SK-N-SH (cell line): ENCODE data around the gene PIKFYVE. TPM values are rescaled to one million over a fixed set of nuclear protein-coding genes. Genes with fewer than 3 reads are reported as not detected.

Experiments used
- CTCF ChIA-PET: fragments of 300-600, 350-600 bp; formaldehyde crosslinking; extraction: SDS; loops from one replicate; lab custom pipeline; 2021; lab: Yijun Ruan, JAX
- POLR2A ChIA-PET: fragments of 350-600 bp; sonication (Branson Sonifier 250); formaldehyde crosslinking; extraction: SDS; loops from one replicate; lab custom pipeline; 2020; ENCODE audit warnings: antibody characterized with exemption, inconsistent platforms; lab: Yijun Ruan, JAX
- DNase-seq: peaks from one replicate; pipeline ENCODE4 v3.0.0; 2012
- H2AFZ ChIP-seq: fragments of 200-600 bp; sonication (generic); 2 replicates; pipeline ENCODE4 v1.8.1; 2016; ENCODE audit warnings: antibody characterized with exemption, mild to moderate bottlenecking, low read depth
- H3F3A ChIP-seq: fragments of 200-600 bp; sonication (generic); replicated peaks from 2 replicates; pipeline ENCODE3; 2016; ENCODE audit warnings: antibody characterized with exemption, mild to moderate bottlenecking; ENCODE audit not compliant: insufficient read depth
- H3K27ac ChIP-seq, 2 experiments: fragments of 200-500 bp in 1 of 2; fragments of 200-600 bp in 1 of 2; sonication (Bioruptor generic) in 1 of 2; sonication (generic), shearing (Covaris generic) in 1 of 2; 2 replicates each; pipeline versions ENCODE4 v1.5.1 to v1.6.1; 2014 to 2016; ENCODE audit warnings: low read depth in 2 of 2, inconsistent platforms in 1 of 2, low read length in 1 of 2, mild to moderate bottlenecking in 1 of 2, mixed read lengths in 1 of 2
- H3K27me3 ChIP-seq: fragments of 200-600 bp; sonication (generic), shearing (Covaris generic); 2 replicates; pipeline ENCODE4 v1.6.1; 2016; ENCODE audit warnings: mixed run types; ENCODE audit not compliant: insufficient read depth
- H3K36me3 ChIP-seq, 2 experiments: fragments of 200-500 bp in 1 of 2; fragments of 200-600 bp in 1 of 2; sonication (Bioruptor generic) in 1 of 2; sonication (generic) in 1 of 2; replicated peaks in 1 of 2; 2 replicates each; pipeline versions ENCODE3 to v1.5.1; 2014 to 2016; ENCODE audit warnings: low read length in 1 of 2, mild to moderate bottlenecking in 1 of 2; ENCODE audit not compliant: insufficient read depth in 2 of 2, control insufficient read depth in 1 of 2
- H3K4me1 ChIP-seq, 2 experiments: fragments of 200-500 bp in 1 of 2; fragments of 200-600 bp in 1 of 2; sonication (Bioruptor generic) in 1 of 2; sonication (generic), shearing (Covaris generic) in 1 of 2; 2 replicates each; pipeline versions ENCODE4 v1.5.1 to v1.6.1; 2014 to 2016; ENCODE audit warnings: low read depth in 1 of 2, low read length in 1 of 2, mixed run types in 1 of 2; ENCODE audit not compliant: insufficient read depth in 2 of 2, control insufficient read depth in 1 of 2
- H3K4me2 ChIP-seq: fragments of 200-600 bp; sonication (generic), shearing (Covaris generic); 2 replicates; pipeline ENCODE4 v1.6.1; 2017; ENCODE audit warnings: mixed run types
- H3K4me3 ChIP-seq, 2 experiments: fragments of 200-500 bp in 1 of 2; fragments of 200-600 bp in 1 of 2; sonication (Bioruptor generic) in 1 of 2; sonication (generic), shearing (Covaris generic) in 1 of 2; 2 replicates each; pipeline versions ENCODE4 v1.5.1 to v1.8.1; 2014 to 2016; ENCODE audit warnings: low read depth in 2 of 2, inconsistent platforms in 1 of 2, low read length in 1 of 2, mild to moderate bottlenecking in 1 of 2, mixed read lengths in 1 of 2, moderate library complexity in 1 of 2
- H3K79me2 ChIP-seq: fragments of 200-600 bp; sonication (generic); 2 replicates; pipeline ENCODE4 v1.8.1; 2017; ENCODE audit warnings: mild to moderate bottlenecking; ENCODE audit not compliant: insufficient read depth
- H3K9ac ChIP-seq: fragments of 200-600 bp; sonication (generic); 2 replicates; pipeline ENCODE4 v1.6.1; 2017; ENCODE audit warnings: mixed run types
- H3K9me2 ChIP-seq: fragments of 200-600 bp; sonication (generic); 2 replicates; pipeline ENCODE4 v1.6.1; 2017; ENCODE audit warnings: mixed run types
- H3K9me3 ChIP-seq: fragments of 200-600 bp; sonication (generic); 2 replicates; pipeline ENCODE4 v1.6.1; 2017; ENCODE audit warnings: mixed run types, mild to moderate bottlenecking, moderate library complexity
- H4K20me1 ChIP-seq: fragments of 200-600 bp; sonication (generic); 2 replicates; pipeline ENCODE4 v1.6.1; 2017; ENCODE audit warnings: mild to moderate bottlenecking, mixed run types; ENCODE audit not compliant: insufficient read depth
- ELF1 ChIP-seq: IDR thresholded peaks from 2 replicates; pipeline ENCODE4 v1.4.0; 2012
- FOSL2 ChIP-seq: IDR thresholded peaks from 2 replicates; pipeline ENCODE4 v1.4.0; 2012; ENCODE audit warnings: low read depth, mild to moderate bottlenecking, moderate library complexity, borderline replicate concordance
- FOXM1 ChIP-seq: IDR thresholded peaks from 2 replicates; pipeline ENCODE4 v1.4.0; 2012; ENCODE audit warnings: low read depth, mild to moderate bottlenecking
- GABPA ChIP-seq: IDR thresholded peaks from 2 replicates; pipeline ENCODE4 v1.4.0; 2012; ENCODE audit warnings: low read depth, mild to moderate bottlenecking
- GATA2 ChIP-seq: sonication (generic); formaldehyde crosslinking; IDR thresholded peaks from 2 replicates; pipeline ENCODE4 v1.5.0; 2020; ENCODE audit warnings: mild to moderate bottlenecking, missing genetic modification reagents
- MEF2A ChIP-seq: IDR thresholded peaks from 2 replicates; pipeline ENCODE4 v1.4.0; 2012; ENCODE audit warnings: low read depth, borderline replicate concordance
- MXI1 ChIP-seq: IDR thresholded peaks from 2 replicates; pipeline ENCODE4 v1.6.1; 2012; ENCODE audit warnings: mild to moderate bottlenecking, low read depth, low read length, improper control_type of control experiment
- NRF1 ChIP-seq: IDR thresholded peaks from 2 replicates; pipeline ENCODE4 v1.6.1; 2012; ENCODE audit warnings: low read depth, mild to moderate bottlenecking, low read length
- RAD21 ChIP-seq: IDR thresholded peaks from 2 replicates; pipeline ENCODE4 v1.6.1; 2012; ENCODE audit warnings: mild to moderate bottlenecking, low read length
- RCOR1 ChIP-seq: fragments of 150-350 bp; IDR thresholded peaks from 2 replicates; pipeline ENCODE4 v1.6.1; 2017; ENCODE audit warnings: antibody characterized with exemption, low read length
- SIN3A ChIP-seq: IDR thresholded peaks from 2 replicates; pipeline ENCODE4 v1.6.1; 2012; ENCODE audit warnings: low read depth, mild to moderate bottlenecking, low read length, moderate library complexity, borderline replicate concordance
- SMC3 ChIP-seq: IDR thresholded peaks from 2 replicates; pipeline ENCODE4 v1.6.1; 2012; ENCODE audit warnings: low read depth, low read length, improper control_type of control experiment
- TAF1 ChIP-seq: IDR thresholded peaks from 2 replicates; pipeline ENCODE4 v1.6.1; 2012; ENCODE audit warnings: low read depth, mild to moderate bottlenecking, low read length, moderate library complexity, borderline replicate concordance
- TCF12 ChIP-seq: IDR thresholded peaks from 2 replicates; pipeline ENCODE4 v1.4.0; 2012
- YY1 ChIP-seq: IDR thresholded peaks from 2 replicates; pipeline ENCODE4 v1.4.0; 2012; ENCODE audit warnings: low read depth, mild to moderate bottlenecking
- WGBS: methylation state at CpG from one replicate; pipeline ENCODE4 v1.1.6; 2017; ENCODE audit warnings: low lambda C conversion rate; 5-methylcytosine and 5-hydroxymethylcytosine counted together
- polyA plus RNA-seq, 3 experiments: library from polyadenylated mRNA; depleted of rRNA; stranded (reverse); fragments of >200 nt; gene quantifications; 2 replicates each; pipeline ENCODE4 v1.2.3, GENCODE V29; 2012
- TF ChIP-seq, protein P1 (sequence below): IDR thresholded peaks from 2 replicates; pipeline ENCODE4 v1.4.0; 2012; ENCODE audit warnings: low read depth, borderline replicate concordance
- TF ChIP-seq, protein P2 (sequence below): IDR thresholded peaks from 2 replicates; pipeline ENCODE4 v1.6.1; 2012; ENCODE audit warnings: mild to moderate bottlenecking, low read depth, low read length, moderate library complexity
- TF ChIP-seq, protein P3 (sequence below): fragments of 150-350 bp; IDR thresholded peaks from 2 replicates; pipeline ENCODE4 v1.6.1; 2016; ENCODE audit warnings: mild to moderate bottlenecking, low read depth, low read length

Gene PIKFYVE
- polyA plus RNA-seq, 1 of the 3 experiments (the other 2 are of a cell fraction): 7.0 TPM

DNA sequence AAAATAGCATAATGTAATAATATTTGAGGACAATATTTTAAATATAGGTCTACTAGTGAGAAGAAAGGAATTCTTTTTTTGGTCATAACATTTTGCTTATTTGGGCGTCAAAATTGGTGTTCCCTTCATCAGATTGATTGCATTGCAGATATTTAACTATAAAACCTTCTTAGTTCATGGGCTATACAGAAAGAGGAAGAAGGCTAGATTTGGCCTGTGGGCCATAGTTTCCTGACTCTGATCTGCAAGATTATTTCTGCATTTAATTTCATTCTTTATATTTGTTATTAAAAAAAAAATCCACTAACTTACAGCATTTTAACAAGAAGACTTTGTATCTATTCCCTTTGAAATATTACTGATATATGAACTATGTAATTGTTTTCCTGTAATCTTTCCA is 31.9 kb downstream of the PIKFYVE start (continued):
- TF ChIP-seq TAF1: no peak
- no peak for TF ChIP-seq SIN3A
- TF ChIP-seq YY1: no peak

DNA sequence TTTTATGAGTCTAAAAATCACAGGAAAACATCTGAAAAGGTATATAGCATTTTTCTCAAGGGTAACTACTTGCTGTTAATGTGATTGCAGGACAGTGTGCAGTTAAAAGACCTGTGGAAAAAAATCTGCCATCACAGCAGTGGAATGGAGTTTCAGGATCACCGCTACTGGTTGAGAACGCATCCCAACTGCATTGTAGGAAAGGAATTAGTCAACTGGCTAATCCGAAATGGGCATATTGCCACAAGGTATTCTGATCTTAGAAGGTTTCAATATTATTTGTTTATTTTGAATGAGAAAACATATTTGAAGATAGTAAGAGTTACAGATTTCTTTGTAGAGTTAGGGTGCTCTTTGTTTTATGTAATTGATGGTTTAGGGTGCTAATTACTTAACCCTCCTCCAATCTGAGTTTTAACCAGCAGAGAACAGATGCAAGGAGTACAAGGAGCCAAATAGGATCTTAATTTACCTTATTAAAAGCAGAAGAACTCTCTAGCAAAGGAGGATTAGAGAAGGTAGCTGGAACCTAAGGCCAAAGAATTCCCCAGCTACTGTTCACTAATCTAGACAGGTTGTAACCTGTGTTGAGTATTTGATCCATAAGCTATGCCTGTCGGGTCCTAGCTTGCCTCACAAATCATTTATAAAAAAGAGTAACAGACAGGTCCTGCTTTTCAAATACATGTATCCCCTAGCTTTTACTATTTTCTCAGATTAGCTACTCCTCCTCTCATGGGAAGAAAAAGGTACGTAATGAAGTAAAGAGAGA is 35.0 kb downstream of the PIKFYVE start:
- ChIA-PET POLR2A (no interaction called here), CTCF (interaction anchor here (0.8 kb wide), 1 partner anchor 1723 kb away, joined by 3 read pairs; no protein-coding TSS in a partner anchor)
- H2AFZ ChIP-seq: no peak overlapping the region
- no peak for DNase-seq
- TF ChIP-seq TAF1 (no peak), TCF12 (no peak), MXI1 (no peak), FOXM1 (no peak), GABPA (no peak), GATA2 (CRISPR knock-in tag) (no peak), SMC3 (no peak), RCOR1 (no peak), YY1 (no peak), MEF2A (no peak), FOSL2 (no peak), RAD21 (no peak), ELF1 (no peak), NRF1 (no peak)
- TF ChIP-seq, protein P1, sequence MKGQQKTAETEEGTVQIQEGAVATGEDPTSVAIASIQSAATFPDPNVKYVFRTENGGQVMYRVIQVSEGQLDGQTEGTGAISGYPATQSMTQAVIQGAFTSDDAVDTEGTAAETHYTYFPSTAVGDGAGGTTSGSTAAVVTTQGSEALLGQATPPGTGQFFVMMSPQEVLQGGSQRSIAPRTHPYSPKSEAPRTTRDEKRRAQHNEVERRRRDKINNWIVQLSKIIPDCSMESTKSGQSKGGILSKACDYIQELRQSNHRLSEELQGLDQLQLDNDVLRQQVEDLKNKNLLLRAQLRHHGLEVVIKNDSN: no peak
- TF ChIP-seq, protein P2, sequence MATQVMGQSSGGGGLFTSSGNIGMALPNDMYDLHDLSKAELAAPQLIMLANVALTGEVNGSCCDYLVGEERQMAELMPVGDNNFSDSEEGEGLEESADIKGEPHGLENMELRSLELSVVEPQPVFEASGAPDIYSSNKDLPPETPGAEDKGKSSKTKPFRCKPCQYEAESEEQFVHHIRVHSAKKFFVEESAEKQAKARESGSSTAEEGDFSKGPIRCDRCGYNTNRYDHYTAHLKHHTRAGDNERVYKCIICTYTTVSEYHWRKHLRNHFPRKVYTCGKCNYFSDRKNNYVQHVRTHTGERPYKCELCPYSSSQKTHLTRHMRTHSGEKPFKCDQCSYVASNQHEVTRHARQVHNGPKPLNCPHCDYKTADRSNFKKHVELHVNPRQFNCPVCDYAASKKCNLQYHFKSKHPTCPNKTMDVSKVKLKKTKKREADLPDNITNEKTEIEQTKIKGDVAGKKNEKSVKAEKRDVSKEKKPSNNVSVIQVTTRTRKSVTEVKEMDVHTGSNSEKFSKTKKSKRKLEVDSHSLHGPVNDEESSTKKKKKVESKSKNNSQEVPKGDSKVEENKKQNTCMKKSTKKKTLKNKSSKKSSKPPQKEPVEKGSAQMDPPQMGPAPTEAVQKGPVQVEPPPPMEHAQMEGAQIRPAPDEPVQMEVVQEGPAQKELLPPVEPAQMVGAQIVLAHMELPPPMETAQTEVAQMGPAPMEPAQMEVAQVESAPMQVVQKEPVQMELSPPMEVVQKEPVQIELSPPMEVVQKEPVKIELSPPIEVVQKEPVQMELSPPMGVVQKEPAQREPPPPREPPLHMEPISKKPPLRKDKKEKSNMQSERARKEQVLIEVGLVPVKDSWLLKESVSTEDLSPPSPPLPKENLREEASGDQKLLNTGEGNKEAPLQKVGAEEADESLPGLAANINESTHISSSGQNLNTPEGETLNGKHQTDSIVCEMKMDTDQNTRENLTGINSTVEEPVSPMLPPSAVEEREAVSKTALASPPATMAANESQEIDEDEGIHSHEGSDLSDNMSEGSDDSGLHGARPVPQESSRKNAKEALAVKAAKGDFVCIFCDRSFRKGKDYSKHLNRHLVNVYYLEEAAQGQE: no peak
- TF ChIP-seq, protein P3, sequence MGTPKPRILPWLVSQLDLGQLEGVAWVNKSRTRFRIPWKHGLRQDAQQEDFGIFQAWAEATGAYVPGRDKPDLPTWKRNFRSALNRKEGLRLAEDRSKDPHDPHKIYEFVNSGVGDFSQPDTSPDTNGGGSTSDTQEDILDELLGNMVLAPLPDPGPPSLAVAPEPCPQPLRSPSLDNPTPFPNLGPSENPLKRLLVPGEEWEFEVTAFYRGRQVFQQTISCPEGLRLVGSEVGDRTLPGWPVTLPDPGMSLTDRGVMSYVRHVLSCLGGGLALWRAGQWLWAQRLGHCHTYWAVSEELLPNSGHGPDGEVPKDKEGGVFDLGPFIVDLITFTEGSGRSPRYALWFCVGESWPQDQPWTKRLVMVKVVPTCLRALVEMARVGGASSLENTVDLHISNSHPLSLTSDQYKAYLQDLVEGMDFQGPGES: no peak
- H3F3A ChIP-seq: peaks cover 4% of the 10 kb centered on the region
- H3K27me3 ChIP-seq: no peaks in the 10 kb centered on the region
- H3K9ac ChIP-seq: no peak overlapping the region
- H3K9me2 ChIP-seq: no peaks in the 10 kb centered on the region
- no peak overlapping the region for H3K4me3 ChIP-seq
- peaks cover 58 to 69% of the 10 kb centered on the region in 2 experiments for H3K36me3 ChIP-seq
- WGBS: 94% methylated on average over 5 of the region's 5 CpGs
- no peaks in the 10 kb centered on the region for H4K20me1 ChIP-seq
- H3K27ac ChIP-seq: no peak overlapping the region
- H3K4me1 ChIP-seq: no peaks in the 10 kb centered on the region
- peaks cover 10% of the 10 kb centered on the region; the same call in 1 of the 2 replicates for H3K79me2 ChIP-seq
- H3K9me3 ChIP-seq: no peaks in the 10 kb centered on the region
- no peak overlapping the region for H3K4me2 ChIP-seq
